ENCODE results near the gene RAB6A. TPM values are rescaled to one million over a fixed set of nuclear protein-coding genes. Genes with fewer than 3 reads are reported as not detected.

The RAB6A gene
- total RNA-seq, 4 donors from 2014 or later = 183 to 254 (median 234) TPM

DNA sequence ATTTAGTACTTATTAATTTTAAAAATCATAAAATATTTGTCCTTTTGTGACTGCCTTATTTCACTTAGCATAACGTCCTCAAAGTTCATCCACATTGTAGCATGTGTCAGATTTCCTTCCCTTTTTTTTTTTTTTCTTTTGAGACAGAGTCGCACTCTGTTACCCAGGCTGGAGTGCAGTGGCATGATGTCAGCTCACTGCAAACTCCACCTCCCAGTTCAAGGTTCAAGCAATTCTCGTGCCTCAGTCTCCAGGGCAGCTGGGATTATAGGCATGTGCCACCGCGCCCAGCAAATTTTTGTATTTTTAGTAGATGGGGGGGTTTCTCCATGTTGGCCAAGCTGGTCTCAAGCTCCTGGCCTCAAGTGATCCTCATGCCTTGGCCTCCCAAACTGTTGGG lies 10.6 kb downstream of the RAB6A start:
- WGBS, 2 donors = 21 to 46% methylated on average over 5 of the region's 5 CpGs
- Histone ChIP-seq H3K4me1 (peaks cover 0 to 82% (median 11%) of the 10 kb centered on the region in 4 donors), H3K9me3 (no peaks in the 10 kb centered on the region), H3K27me3 (no peaks in the 10 kb centered on the region), H3K4me3 (no peak overlapping the region), H3K36me3 (no peaks in the 10 kb centered on the region), H3K27ac (peak overlapping the region in 1 of 4 donors; percentile 34)
- TF ChIP-seq POLR2A (IDR thresholded peaks at IDR 0.05) (no peak), EP300 (IDR thresholded peaks at IDR 0.05) (no peak)
- TF ChIP-seq, protein P1, sequence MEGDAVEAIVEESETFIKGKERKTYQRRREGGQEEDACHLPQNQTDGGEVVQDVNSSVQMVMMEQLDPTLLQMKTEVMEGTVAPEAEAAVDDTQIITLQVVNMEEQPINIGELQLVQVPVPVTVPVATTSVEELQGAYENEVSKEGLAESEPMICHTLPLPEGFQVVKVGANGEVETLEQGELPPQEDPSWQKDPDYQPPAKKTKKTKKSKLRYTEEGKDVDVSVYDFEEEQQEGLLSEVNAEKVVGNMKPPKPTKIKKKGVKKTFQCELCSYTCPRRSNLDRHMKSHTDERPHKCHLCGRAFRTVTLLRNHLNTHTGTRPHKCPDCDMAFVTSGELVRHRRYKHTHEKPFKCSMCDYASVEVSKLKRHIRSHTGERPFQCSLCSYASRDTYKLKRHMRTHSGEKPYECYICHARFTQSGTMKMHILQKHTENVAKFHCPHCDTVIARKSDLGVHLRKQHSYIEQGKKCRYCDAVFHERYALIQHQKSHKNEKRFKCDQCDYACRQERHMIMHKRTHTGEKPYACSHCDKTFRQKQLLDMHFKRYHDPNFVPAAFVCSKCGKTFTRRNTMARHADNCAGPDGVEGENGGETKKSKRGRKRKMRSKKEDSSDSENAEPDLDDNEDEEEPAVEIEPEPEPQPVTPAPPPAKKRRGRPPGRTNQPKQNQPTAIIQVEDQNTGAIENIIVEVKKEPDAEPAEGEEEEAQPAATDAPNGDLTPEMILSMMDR (IDR thresholded peaks at IDR 0.05) = no peak
- no peak for DNase-seq (ENCODE audit: low spot score in 2 of 2)

DNA sequence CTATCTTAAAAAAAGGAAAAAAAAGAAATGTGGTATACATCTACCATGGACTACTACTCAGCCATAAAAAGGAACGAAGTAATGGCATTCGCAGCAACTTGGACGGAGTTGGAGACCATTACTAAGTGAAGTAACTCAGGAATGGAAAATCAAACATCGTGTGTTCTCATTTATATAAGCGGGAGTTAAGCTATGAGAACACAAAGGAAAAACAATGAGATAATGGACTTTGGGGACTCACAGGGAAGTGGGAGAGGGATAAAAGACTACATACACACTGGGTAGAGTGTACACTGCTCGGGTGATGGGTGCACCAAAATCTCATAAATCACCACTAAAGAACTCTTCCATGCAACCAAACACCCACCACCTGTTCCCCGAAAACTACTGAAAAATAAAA lies 11.8 kb downstream of the RAB6A start:
- WGBS, 2 donors = 85 to 87% methylated on average over 7 of the region's 7 CpGs
- H3K4me1 ChIP-seq = peaks cover 0 to 83% (median 11%) of the 10 kb centered on the region in 4 donors
- H3K27ac ChIP-seq = no peak overlapping the region
- no peak overlapping the region for H3K4me3 ChIP-seq
- no peak for TF ChIP-seq EP300 (IDR thresholded peaks at IDR 0.05)
- TF ChIP-seq, protein P1 (IDR thresholded peaks at IDR 0.05) = no peak
- no peak for TF ChIP-seq POLR2A (IDR thresholded peaks at IDR 0.05)
- no peak for DNase-seq (ENCODE audit: low spot score in 2 of 2)
- no peaks in the 10 kb centered on the region for H3K9me3 ChIP-seq
- no peaks in the 10 kb centered on the region for H3K36me3 ChIP-seq
- H3K27me3 ChIP-seq = no peaks in the 10 kb centered on the region

DNA sequence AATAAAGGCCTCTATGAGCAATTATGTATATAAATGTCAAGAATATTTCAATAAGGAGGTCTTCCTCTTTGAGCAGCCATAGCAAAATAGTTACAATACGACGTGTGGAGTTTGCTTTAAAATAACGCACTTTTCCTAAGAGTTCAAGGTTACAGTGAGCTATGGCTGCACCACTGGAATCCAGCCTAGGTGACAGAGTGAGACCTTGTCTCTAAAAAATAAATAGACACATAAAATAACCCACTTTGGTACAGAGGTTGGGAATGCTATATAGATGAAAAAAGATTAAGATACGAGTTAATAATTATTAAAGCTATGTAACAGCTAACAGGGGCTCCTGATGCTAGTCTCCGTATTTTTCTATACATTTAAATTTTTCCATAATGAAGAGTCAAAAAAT lies 12.6 kb downstream of the RAB6A start:
- 78 to 82% methylated on average over 5 of the region's 5 CpGs for WGBS, 2 donors
- Histone ChIP-seq H3K27ac (no peak overlapping the region), H3K27me3 (no peaks in the 10 kb centered on the region), H3K9me3 (no peaks in the 10 kb centered on the region), H3K4me3 (no peak overlapping the region), H3K4me1 (peaks cover 0 to 77% (median 11%) of the 10 kb centered on the region in 4 donors), H3K36me3 (no peaks in the 10 kb centered on the region)
- TF ChIP-seq EP300 (IDR thresholded peaks at IDR 0.05) (no peak), POLR2A (IDR thresholded peaks at IDR 0.05) (no peak)
- TF ChIP-seq, protein P1 (IDR thresholded peaks at IDR 0.05) = no peak
- DNase-seq (ENCODE audit: low spot score in 2 of 2) = no peak

DNA sequence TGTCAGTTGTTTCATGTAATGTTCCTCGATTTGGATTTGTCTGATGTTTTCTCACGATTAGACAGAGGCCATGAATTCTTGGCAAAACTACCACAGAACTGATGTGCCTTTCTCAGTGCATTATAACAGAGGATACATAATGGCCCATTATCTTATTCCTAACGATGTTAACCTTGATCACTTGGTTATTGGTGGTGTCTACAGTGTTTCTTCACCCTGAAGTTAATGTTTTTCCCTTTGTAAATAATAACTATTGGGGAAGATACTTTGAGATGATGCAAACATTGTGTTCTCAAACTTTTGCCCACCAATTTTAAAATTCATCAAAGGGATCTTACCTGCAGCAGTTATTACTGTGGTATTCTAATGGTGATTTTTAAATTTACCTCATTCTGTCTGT lies 13.1 kb downstream of the RAB6A start:
- 30 to 35% methylated on average over 3 of the region's 3 CpGs for WGBS, 2 donors
- Histone ChIP-seq H3K36me3 (no peaks in the 10 kb centered on the region), H3K27ac (no peak overlapping the region), H3K4me3 (no peak overlapping the region), H3K9me3 (no peaks in the 10 kb centered on the region), H3K27me3 (no peaks in the 10 kb centered on the region), H3K4me1 (peaks cover 0 to 73% (median 11%) of the 10 kb centered on the region in 4 donors)
- DNase-seq (ENCODE audit: low spot score in 2 of 2) = no peak
- TF ChIP-seq POLR2A (IDR thresholded peaks at IDR 0.05) (no peak), EP300 (IDR thresholded peaks at IDR 0.05) (no peak)
- TF ChIP-seq, protein P1 (IDR thresholded peaks at IDR 0.05) = no peak

DNA sequence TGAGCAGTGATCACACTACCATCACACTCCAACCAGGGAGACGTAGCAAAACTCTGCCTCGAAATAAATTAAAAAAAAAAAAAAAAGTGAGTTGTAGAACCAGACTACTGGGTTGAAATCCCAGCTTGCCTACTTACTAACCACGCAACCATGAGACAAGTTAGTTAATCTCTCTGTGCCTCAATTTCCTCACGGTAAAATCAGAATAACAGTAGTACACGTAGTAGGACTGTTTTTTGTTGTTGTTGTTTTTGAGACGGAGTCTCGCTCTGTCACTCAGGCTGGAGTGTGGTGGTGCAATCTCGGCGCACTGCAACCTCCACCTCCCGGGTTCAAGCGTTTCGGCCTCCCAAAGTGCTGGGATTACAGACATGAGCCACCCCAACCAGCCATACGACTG lies 14.2 kb downstream of the RAB6A start:
- Histone ChIP-seq H3K9me3 (no peaks in the 10 kb centered on the region), H3K4me3 (no peak overlapping the region), H3K36me3 (no peaks in the 10 kb centered on the region), H3K27me3 (no peaks in the 10 kb centered on the region), H3K27ac (no peak overlapping the region), H3K4me1 (peaks cover 0 to 62% (median 5%) of the 10 kb centered on the region in 4 donors)
- DNase-seq (ENCODE audit: low spot score in 2 of 2) = no peak
- WGBS, 2 donors = 94 to 95% methylated on average over 13 of the region's 13 CpGs
- TF ChIP-seq POLR2A (IDR thresholded peaks at IDR 0.05) (no peak), EP300 (IDR thresholded peaks at IDR 0.05) (no peak)
- TF ChIP-seq, protein P1 (IDR thresholded peaks at IDR 0.05) = no peak
